SK-N-SH (cell line): ENCODE data around the gene SNAPC3. TPM values are rescaled to one million over a fixed set of nuclear protein-coding genes. Genes with fewer than 3 reads are reported as not detected.

Source experiments
- CTCF ChIA-PET: fragments of 300-600, 350-600 bp; formaldehyde crosslinking; extraction: SDS; loops from one replicate; lab custom pipeline; 2021; lab: Yijun Ruan, JAX
- POLR2A ChIA-PET: fragments of 350-600 bp; sonication (Branson Sonifier 250); formaldehyde crosslinking; extraction: SDS; loops from one replicate; lab custom pipeline; 2020; ENCODE audit warnings: antibody characterized with exemption, inconsistent platforms; lab: Yijun Ruan, JAX
- DNase-seq: peaks from one replicate; pipeline ENCODE4 v3.0.0; 2012
- H2AFZ ChIP-seq: fragments of 200-600 bp; sonication (generic); 2 replicates; pipeline ENCODE4 v1.8.1; 2016; ENCODE audit warnings: antibody characterized with exemption, mild to moderate bottlenecking, low read depth
- H3F3A ChIP-seq: fragments of 200-600 bp; sonication (generic); replicated peaks from 2 replicates; pipeline ENCODE3; 2016; ENCODE audit warnings: antibody characterized with exemption, mild to moderate bottlenecking; ENCODE audit not compliant: insufficient read depth
- H3K27ac ChIP-seq, 2 experiments: fragments of 200-500 bp in 1 of 2; fragments of 200-600 bp in 1 of 2; sonication (Bioruptor generic) in 1 of 2; sonication (generic), shearing (Covaris generic) in 1 of 2; 2 replicates each; pipeline versions ENCODE4 v1.5.1 to v1.6.1; 2014 to 2016; ENCODE audit warnings: low read depth in 2 of 2, inconsistent platforms in 1 of 2, low read length in 1 of 2, mild to moderate bottlenecking in 1 of 2, mixed read lengths in 1 of 2
- H3K27me3 ChIP-seq: fragments of 200-600 bp; sonication (generic), shearing (Covaris generic); 2 replicates; pipeline ENCODE4 v1.6.1; 2016; ENCODE audit warnings: mixed run types; ENCODE audit not compliant: insufficient read depth
- H3K36me3 ChIP-seq, 2 experiments: fragments of 200-500 bp in 1 of 2; fragments of 200-600 bp in 1 of 2; sonication (Bioruptor generic) in 1 of 2; sonication (generic) in 1 of 2; replicated peaks in 1 of 2; 2 replicates each; pipeline versions ENCODE3 to v1.5.1; 2014 to 2016; ENCODE audit warnings: low read length in 1 of 2, mild to moderate bottlenecking in 1 of 2; ENCODE audit not compliant: insufficient read depth in 2 of 2, control insufficient read depth in 1 of 2
- H3K4me1 ChIP-seq, 2 experiments: fragments of 200-500 bp in 1 of 2; fragments of 200-600 bp in 1 of 2; sonication (Bioruptor generic) in 1 of 2; sonication (generic), shearing (Covaris generic) in 1 of 2; 2 replicates each; pipeline versions ENCODE4 v1.5.1 to v1.6.1; 2014 to 2016; ENCODE audit warnings: low read depth in 1 of 2, low read length in 1 of 2, mixed run types in 1 of 2; ENCODE audit not compliant: insufficient read depth in 2 of 2, control insufficient read depth in 1 of 2
- H3K4me2 ChIP-seq: fragments of 200-600 bp; sonication (generic), shearing (Covaris generic); 2 replicates; pipeline ENCODE4 v1.6.1; 2017; ENCODE audit warnings: mixed run types
- H3K4me3 ChIP-seq, 2 experiments: fragments of 200-500 bp in 1 of 2; fragments of 200-600 bp in 1 of 2; sonication (Bioruptor generic) in 1 of 2; sonication (generic), shearing (Covaris generic) in 1 of 2; 2 replicates each; pipeline versions ENCODE4 v1.5.1 to v1.8.1; 2014 to 2016; ENCODE audit warnings: low read depth in 2 of 2, inconsistent platforms in 1 of 2, low read length in 1 of 2, mild to moderate bottlenecking in 1 of 2, mixed read lengths in 1 of 2, moderate library complexity in 1 of 2
- H3K79me2 ChIP-seq: fragments of 200-600 bp; sonication (generic); 2 replicates; pipeline ENCODE4 v1.8.1; 2017; ENCODE audit warnings: mild to moderate bottlenecking; ENCODE audit not compliant: insufficient read depth
- H3K9ac ChIP-seq: fragments of 200-600 bp; sonication (generic); 2 replicates; pipeline ENCODE4 v1.6.1; 2017; ENCODE audit warnings: mixed run types
- H3K9me2 ChIP-seq: fragments of 200-600 bp; sonication (generic); 2 replicates; pipeline ENCODE4 v1.6.1; 2017; ENCODE audit warnings: mixed run types
- H3K9me3 ChIP-seq: fragments of 200-600 bp; sonication (generic); 2 replicates; pipeline ENCODE4 v1.6.1; 2017; ENCODE audit warnings: mixed run types, mild to moderate bottlenecking, moderate library complexity
- H4K20me1 ChIP-seq: fragments of 200-600 bp; sonication (generic); 2 replicates; pipeline ENCODE4 v1.6.1; 2017; ENCODE audit warnings: mild to moderate bottlenecking, mixed run types; ENCODE audit not compliant: insufficient read depth
- FOSL2 ChIP-seq: IDR thresholded peaks from 2 replicates; pipeline ENCODE4 v1.4.0; 2012; ENCODE audit warnings: low read depth, mild to moderate bottlenecking, moderate library complexity, borderline replicate concordance
- FOXJ3 ChIP-seq: sonication (generic); formaldehyde crosslinking; IDR thresholded peaks from 2 replicates; pipeline ENCODE4 v1.5.1; 2020; ENCODE audit warnings: mild to moderate bottlenecking, missing genetic modification reagents
- FOXM1 ChIP-seq: IDR thresholded peaks from 2 replicates; pipeline ENCODE4 v1.4.0; 2012; ENCODE audit warnings: low read depth, mild to moderate bottlenecking
- GABPA ChIP-seq: IDR thresholded peaks from 2 replicates; pipeline ENCODE4 v1.4.0; 2012; ENCODE audit warnings: low read depth, mild to moderate bottlenecking
- JUND ChIP-seq: IDR thresholded peaks from 2 replicates; pipeline ENCODE4 v1.4.0; 2012
- MEF2A ChIP-seq: IDR thresholded peaks from 2 replicates; pipeline ENCODE4 v1.4.0; 2012; ENCODE audit warnings: low read depth, borderline replicate concordance
- MXI1 ChIP-seq: IDR thresholded peaks from 2 replicates; pipeline ENCODE4 v1.6.1; 2012; ENCODE audit warnings: mild to moderate bottlenecking, low read depth, low read length, improper control_type of control experiment
- NFIC ChIP-seq: IDR thresholded peaks from 2 replicates; pipeline ENCODE4 v1.4.0; 2012; ENCODE audit warnings: borderline replicate concordance
- NRF1 ChIP-seq: IDR thresholded peaks from 2 replicates; pipeline ENCODE4 v1.6.1; 2012; ENCODE audit warnings: low read depth, mild to moderate bottlenecking, low read length
- POLR2AphosphoS5 ChIP-seq: IDR thresholded peaks from 2 replicates; pipeline ENCODE4 v1.6.1; 2012; ENCODE audit warnings: low read depth, low read length
- RAD21 ChIP-seq: IDR thresholded peaks from 2 replicates; pipeline ENCODE4 v1.6.1; 2012; ENCODE audit warnings: mild to moderate bottlenecking, low read length
- RCOR1 ChIP-seq: fragments of 150-350 bp; IDR thresholded peaks from 2 replicates; pipeline ENCODE4 v1.6.1; 2017; ENCODE audit warnings: antibody characterized with exemption, low read length
- RFX5 ChIP-seq: IDR thresholded peaks from 2 replicates; pipeline ENCODE4 v1.6.1; 2012; ENCODE audit warnings: mild to moderate bottlenecking, improper control_type of control experiment, low read length
- SIN3A ChIP-seq: IDR thresholded peaks from 2 replicates; pipeline ENCODE4 v1.6.1; 2012; ENCODE audit warnings: low read depth, mild to moderate bottlenecking, low read length, moderate library complexity, borderline replicate concordance
- SMC3 ChIP-seq: IDR thresholded peaks from 2 replicates; pipeline ENCODE4 v1.6.1; 2012; ENCODE audit warnings: low read depth, low read length, improper control_type of control experiment
- TAF1 ChIP-seq: IDR thresholded peaks from 2 replicates; pipeline ENCODE4 v1.6.1; 2012; ENCODE audit warnings: low read depth, mild to moderate bottlenecking, low read length, moderate library complexity, borderline replicate concordance
- TCF12 ChIP-seq: IDR thresholded peaks from 2 replicates; pipeline ENCODE4 v1.4.0; 2012
- TEAD4 ChIP-seq: IDR thresholded peaks from 2 replicates; pipeline ENCODE4 v1.4.0; 2012; ENCODE audit warnings: mild to moderate bottlenecking, borderline replicate concordance; ENCODE audit not compliant: insufficient read depth
- USF1 ChIP-seq: IDR thresholded peaks from 2 replicates; pipeline ENCODE4 v1.4.0; 2012; ENCODE audit warnings: low read depth, borderline replicate concordance
- YY1 ChIP-seq: IDR thresholded peaks from 2 replicates; pipeline ENCODE4 v1.4.0; 2012; ENCODE audit warnings: low read depth, mild to moderate bottlenecking
- WGBS: methylation state at CpG from one replicate; pipeline ENCODE4 v1.1.6; 2017; ENCODE audit warnings: low lambda C conversion rate; 5-methylcytosine and 5-hydroxymethylcytosine counted together
- polyA plus RNA-seq, 3 experiments: library from polyadenylated mRNA; depleted of rRNA; stranded (reverse); fragments of >200 nt; gene quantifications; 2 replicates each; pipeline ENCODE4 v1.2.3, GENCODE V29; 2012
- TF ChIP-seq, protein P1 (sequence below): fragments of 150-350 bp; IDR thresholded peaks from 2 replicates; pipeline ENCODE4 v1.6.1; 2016; ENCODE audit warnings: mild to moderate bottlenecking, low read depth, low read length
- TF ChIP-seq, protein P2 (sequence below): fragments of 200-600 bp; sonication (generic); IDR thresholded peaks from 2 replicates; pipeline ENCODE4 v1.6.1; 2017; ENCODE audit warnings: antibody characterized with exemption, mild to moderate bottlenecking, moderate library complexity
- TF ChIP-seq, protein P3 (sequence below): IDR thresholded peaks from 2 replicates; pipeline ENCODE4; 2012

The SNAPC3 gene
- polyA plus RNA-seq, 1 of the 3 experiments (the other 2 are of a cell fraction) = 20.6 TPM

DNA sequence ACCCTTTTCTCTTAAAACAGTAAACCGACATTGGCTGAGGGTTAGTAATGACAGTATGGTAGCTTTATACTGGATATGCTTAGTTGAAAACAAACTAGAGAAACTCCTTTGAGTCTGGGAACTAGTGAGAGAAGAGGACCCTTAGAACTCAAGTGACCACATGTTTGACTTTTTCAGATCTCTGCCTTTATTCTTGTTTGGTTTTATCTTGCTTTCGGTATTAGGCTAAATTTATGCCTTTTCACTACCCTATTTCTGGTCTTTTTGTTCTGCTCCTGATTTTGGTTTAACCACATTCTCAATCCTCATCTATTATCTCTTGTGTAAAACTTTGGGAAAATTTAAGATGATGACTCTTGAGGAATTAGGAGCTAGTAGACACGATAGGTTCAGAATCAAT is 11.0 kb downstream of the SNAPC3 start:
- no peak overlapping the region for H2AFZ ChIP-seq
- ChIA-PET POLR2A (no interaction called here), CTCF (interaction anchor here (1.1 to 1.5 kb wide), 2 partner anchors 20 to 156 kb away, joined by 4 read pairs; no protein-coding TSS in a partner anchor)
- H3K27ac ChIP-seq = no peak overlapping the region
- peaks cover 0 to 3% of the 10 kb centered on the region in 2 experiments; a peak in 1 of 4 replicates for H3K4me1 ChIP-seq
- 97% methylated on average over 3 of the region's 3 CpGs for whole genome bisulfite sequencing
- no peaks in the 10 kb centered on the region for H3K9me2 ChIP-seq
- H3K4me3 ChIP-seq = no peak overlapping the region
- H3K9me3 ChIP-seq = no peaks in the 10 kb centered on the region
- H3K9ac ChIP-seq = no peak overlapping the region
- H3K36me3 ChIP-seq = peaks cover 47 to 65% of the 10 kb centered on the region in 2 experiments
- H4K20me1 ChIP-seq = no peaks in the 10 kb centered on the region; the same call in 1 of the 2 replicates
- H3F3A ChIP-seq = no peaks in the 10 kb centered on the region
- H3K27me3 ChIP-seq = no peaks in the 10 kb centered on the region
- peaks cover 96% of the 10 kb centered on the region for H3K79me2 ChIP-seq
- no peak for TF ChIP-seq NRF1
- no peak for TF ChIP-seq JUND
- TF ChIP-seq FOXM1 = no peak
- TF ChIP-seq, protein P1, sequence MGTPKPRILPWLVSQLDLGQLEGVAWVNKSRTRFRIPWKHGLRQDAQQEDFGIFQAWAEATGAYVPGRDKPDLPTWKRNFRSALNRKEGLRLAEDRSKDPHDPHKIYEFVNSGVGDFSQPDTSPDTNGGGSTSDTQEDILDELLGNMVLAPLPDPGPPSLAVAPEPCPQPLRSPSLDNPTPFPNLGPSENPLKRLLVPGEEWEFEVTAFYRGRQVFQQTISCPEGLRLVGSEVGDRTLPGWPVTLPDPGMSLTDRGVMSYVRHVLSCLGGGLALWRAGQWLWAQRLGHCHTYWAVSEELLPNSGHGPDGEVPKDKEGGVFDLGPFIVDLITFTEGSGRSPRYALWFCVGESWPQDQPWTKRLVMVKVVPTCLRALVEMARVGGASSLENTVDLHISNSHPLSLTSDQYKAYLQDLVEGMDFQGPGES = no peak
- TF ChIP-seq SMC3 = no peak
- TF ChIP-seq, protein P2, sequence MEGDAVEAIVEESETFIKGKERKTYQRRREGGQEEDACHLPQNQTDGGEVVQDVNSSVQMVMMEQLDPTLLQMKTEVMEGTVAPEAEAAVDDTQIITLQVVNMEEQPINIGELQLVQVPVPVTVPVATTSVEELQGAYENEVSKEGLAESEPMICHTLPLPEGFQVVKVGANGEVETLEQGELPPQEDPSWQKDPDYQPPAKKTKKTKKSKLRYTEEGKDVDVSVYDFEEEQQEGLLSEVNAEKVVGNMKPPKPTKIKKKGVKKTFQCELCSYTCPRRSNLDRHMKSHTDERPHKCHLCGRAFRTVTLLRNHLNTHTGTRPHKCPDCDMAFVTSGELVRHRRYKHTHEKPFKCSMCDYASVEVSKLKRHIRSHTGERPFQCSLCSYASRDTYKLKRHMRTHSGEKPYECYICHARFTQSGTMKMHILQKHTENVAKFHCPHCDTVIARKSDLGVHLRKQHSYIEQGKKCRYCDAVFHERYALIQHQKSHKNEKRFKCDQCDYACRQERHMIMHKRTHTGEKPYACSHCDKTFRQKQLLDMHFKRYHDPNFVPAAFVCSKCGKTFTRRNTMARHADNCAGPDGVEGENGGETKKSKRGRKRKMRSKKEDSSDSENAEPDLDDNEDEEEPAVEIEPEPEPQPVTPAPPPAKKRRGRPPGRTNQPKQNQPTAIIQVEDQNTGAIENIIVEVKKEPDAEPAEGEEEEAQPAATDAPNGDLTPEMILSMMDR = no peak
- no peak for TF ChIP-seq TCF12
- TF ChIP-seq USF1 = no peak
- TF ChIP-seq RCOR1 = no peak
- TF ChIP-seq GABPA = no peak
- TF ChIP-seq RFX5 = no peak
- no peak overlapping the region for H3K4me2 ChIP-seq
- no peak for DNase-seq

GRCh38 chr9:15438891-15439290 is 16.2 kb downstream of the SNAPC3 start:
- Histone ChIP-seq H3K9me2 (no peaks in the 10 kb centered on the region), H4K20me1 (no peaks in the 10 kb centered on the region; the same call in 1 of the 2 replicates), H3K4me2 (no peak overlapping the region), H2AFZ (no peak overlapping the region), H3K4me1 (no peaks in the 10 kb centered on the region), H3K36me3 (peaks cover 36 to 70% of the 10 kb centered on the region in 2 experiments), H3K9ac (no peak overlapping the region), H3K27me3 (no peaks in the 10 kb centered on the region), H3K4me3 (no peak overlapping the region), H3K79me2 (peaks cover 76% of the 10 kb centered on the region), H3K27ac (no peak overlapping the region), H3F3A (no peaks in the 10 kb centered on the region), H3K9me3 (no peaks in the 10 kb centered on the region)
- DNase-seq = no peak
- ChIA-PET CTCF (no interaction called here), POLR2A (no interaction called here)
- WGBS = 97% methylated on average over 7 of the region's 7 CpGs
- TF ChIP-seq FOSL2 = no peak
- TF ChIP-seq FOXJ3 (CRISPR knock-in tag) = no peak
- no peak for TF ChIP-seq MEF2A
- no peak for TF ChIP-seq POLR2AphosphoS5
- TF ChIP-seq FOXM1 = no peak
- TF ChIP-seq, protein P1 = no peak
- TF ChIP-seq NRF1 = no peak
- no peak for TF ChIP-seq JUND
- TF ChIP-seq, protein P3, sequence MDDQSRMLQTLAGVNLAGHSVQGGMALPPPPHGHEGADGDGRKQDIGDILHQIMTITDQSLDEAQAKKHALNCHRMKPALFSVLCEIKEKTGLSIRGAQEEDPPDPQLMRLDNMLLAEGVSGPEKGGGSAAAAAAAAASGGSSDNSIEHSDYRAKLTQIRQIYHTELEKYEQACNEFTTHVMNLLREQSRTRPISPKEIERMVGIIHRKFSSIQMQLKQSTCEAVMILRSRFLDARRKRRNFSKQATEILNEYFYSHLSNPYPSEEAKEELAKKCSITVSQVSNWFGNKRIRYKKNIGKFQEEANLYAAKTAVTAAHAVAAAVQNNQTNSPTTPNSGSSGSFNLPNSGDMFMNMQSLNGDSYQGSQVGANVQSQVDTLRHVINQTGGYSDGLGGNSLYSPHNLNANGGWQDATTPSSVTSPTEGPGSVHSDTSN = no peak
- no peak for TF ChIP-seq NFIC
- TF ChIP-seq MXI1 = no peak
- TF ChIP-seq GABPA = no peak
- TF ChIP-seq SIN3A = no peak
- no peak for TF ChIP-seq YY1
- TF ChIP-seq TAF1 = no peak
- TF ChIP-seq RFX5 = no peak
- TF ChIP-seq TEAD4 = no peak
- TF ChIP-seq SMC3 = no peak
- no peak for TF ChIP-seq RAD21
